ENCODE results near the gene TAF4.

Gene TAF4

GRCh38 chr20:61968036-61968810, 97.5 kb downstream of the TAF4 start:
- DNase-seq (ENCODE audit: low read depth): no peak
- no peak overlapping the region for H3K4me3 ChIP-seq (ENCODE audit: low read length)
- TF ChIP-seq CTCF (IDR thresholded peaks at IDR 0.05; ENCODE audit: insufficient read depth, low read depth, low read length, missing control alignments): no peak

- no peak for DNase-seq (ENCODE audit: low read depth)
- no peak for TF ChIP-seq CTCF (IDR thresholded peaks at IDR 0.05; ENCODE audit: insufficient read depth, low read depth, low read length, missing control alignments)
- H3K4me3 ChIP-seq (ENCODE audit: low read length): no peak overlapping the region
These were observed 98.4 kb downstream of the TAF4 start for GRCh38 chr20:61967300-61967699.

GRCh38 chr20:61966492-61967244, 99.0 kb downstream of the TAF4 start:
- TF ChIP-seq CTCF (IDR thresholded peaks at IDR 0.05; ENCODE audit: insufficient read depth, low read depth, low read length, missing control alignments): no peak
- DNase-seq (ENCODE audit: low read depth): no peak
- H3K4me3 ChIP-seq (ENCODE audit: low read length): no peak overlapping the region

- TF ChIP-seq CTCF (IDR thresholded peaks at IDR 0.05; ENCODE audit: insufficient read depth, low read depth, low read length, missing control alignments): no peak
- no peak for DNase-seq (ENCODE audit: low read depth)
- no peak overlapping the region for H3K4me3 ChIP-seq (ENCODE audit: low read length)
These were observed 99.8 kb downstream of the TAF4 start for GRCh38 chr20:61965606-61966491.

- no peak for DNase-seq (ENCODE audit: low read depth)
- no peak for TF ChIP-seq CTCF (IDR thresholded peaks at IDR 0.05; ENCODE audit: insufficient read depth, low read depth, low read length, missing control alignments)
- H3K4me3 ChIP-seq (ENCODE audit: low read length): no peak overlapping the region
These were observed 100.7 kb downstream of the TAF4 start for GRCh38 chr20:61964675-61965605.

All from epithelial cell of esophagus (primary cell).